COLO668 (cell line): ENCODE data around the gene ESRP2.

Source experiments
- DNase-seq: peaks from one replicate; lab custom pipeline; 2025; ENCODE audit not compliant: unreplicated experiment; lab: John Stamatoyannopoulos, UW

ESRP2 gene

DNA sequence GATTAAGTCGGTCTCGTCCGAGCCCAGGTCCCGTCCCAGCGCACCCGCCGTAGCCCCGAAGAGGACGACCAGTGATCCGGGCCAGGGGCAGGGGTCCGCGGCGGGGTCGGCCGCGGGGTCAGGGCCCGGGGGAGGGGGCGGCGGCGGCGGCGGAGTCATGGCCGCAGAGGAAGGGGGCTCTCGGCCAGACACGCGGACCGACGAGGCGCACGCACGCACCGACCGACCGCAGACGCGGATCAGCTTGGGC lies at the start of gene ESRP2:
TSS of gene ESRP2 (minus strand) at position 241 of the 250 bp plus-strand sequence. CDS start at position 159, 82 bp downstream.
- no peak for DNase-seq

DNA sequence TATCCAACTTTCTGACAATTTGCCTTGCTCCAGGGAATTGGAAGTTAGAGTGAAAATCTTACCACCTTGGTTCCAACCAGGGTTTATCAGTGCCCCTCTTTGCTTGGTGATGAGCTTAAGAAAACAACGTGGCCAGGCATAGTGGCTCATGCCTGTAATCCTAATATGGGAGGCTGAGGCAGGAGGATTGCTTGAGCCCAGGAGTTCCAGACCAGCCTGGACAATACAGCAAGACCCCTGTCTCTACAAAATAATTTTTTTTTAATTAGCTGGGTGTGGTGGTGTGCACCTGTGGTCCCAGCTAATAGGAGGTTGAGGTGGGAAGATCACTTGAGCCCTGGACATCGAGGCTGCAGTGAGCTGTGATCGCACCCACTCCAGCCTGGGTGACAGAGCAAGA lies 49.8 kb upstream of the ESRP2 start:
- no peak for DNase-seq

DNA sequence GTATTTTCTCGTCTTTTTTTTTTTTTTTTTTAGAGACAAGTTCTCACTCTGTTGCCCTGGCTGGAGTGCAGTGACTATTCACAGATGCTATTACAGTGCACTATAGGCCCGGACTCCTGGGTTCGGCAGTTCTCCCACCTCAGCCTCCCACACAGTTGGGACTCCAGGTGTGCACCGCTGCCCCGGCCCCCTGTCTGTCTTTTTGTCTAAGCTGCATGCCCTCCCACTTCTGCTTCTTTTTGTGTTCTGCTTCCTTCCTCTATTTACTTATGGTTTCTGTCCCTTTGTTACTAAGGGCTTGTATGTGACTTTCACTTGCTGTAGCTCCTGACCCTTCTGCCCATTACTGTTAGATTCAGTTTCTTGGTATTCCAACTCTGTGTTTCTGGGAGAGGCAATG lies 48.9 kb upstream of the ESRP2 start:
- DNase-seq, result no peak

DNA sequence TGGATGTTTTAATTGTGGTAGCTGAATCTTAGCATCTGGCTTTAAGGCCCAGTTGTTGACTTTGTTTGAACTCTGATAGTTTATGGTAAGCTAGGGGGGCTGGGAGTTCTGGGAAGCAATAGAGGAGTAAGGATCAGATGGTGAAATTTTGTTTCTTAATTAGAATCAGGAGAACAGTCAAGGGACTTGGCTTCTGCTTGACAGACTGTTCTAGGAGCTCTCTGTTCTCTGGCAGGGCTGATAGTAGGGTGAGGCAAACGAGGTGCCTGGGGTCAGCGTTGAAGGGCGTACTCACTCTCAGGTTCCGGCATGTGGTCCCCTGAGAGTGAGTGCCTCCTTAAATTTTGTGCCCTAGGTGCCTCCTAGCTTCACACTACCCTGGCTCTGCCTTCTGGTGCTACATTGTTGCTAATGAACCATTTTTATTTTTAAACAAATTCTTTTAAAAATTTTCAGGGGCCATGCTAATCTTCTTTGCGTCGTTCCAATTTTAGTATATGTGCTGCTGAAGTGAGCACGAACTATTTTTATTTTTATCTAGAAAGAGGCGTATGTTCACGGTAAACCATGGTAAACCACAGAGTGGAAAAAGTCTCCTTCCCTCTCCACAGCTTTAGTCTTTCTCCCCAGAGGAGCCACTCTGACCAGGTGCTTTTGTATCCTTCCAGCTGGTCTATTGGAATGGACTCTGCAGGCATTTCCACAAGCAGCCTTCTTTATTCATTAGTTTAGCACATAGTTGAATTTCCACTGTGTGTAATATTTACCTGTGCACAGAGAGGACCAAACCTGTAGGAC lies 48.1 kb upstream of the ESRP2 start:
- no peak for DNase-seq

DNA sequence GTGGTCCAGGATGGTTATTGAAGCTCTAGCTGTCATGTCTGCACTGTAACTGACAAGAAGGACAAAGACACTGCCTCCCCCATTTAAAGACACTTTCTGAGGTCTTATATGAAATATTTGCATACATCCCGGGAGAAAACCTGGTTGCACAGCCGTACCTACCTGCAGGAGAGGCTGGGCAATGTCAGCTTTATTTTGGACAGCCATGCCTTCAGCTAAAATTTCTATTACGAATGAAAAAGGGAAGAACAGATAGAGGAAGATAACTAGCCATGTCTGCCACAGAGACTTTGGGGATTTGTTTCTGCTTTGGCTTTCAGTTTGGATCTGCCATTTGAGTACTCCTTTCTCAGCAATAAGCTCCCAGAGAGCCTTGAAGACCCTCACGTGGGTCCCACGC lies 47.4 kb upstream of the ESRP2 start:
- no peak for DNase-seq

DNA sequence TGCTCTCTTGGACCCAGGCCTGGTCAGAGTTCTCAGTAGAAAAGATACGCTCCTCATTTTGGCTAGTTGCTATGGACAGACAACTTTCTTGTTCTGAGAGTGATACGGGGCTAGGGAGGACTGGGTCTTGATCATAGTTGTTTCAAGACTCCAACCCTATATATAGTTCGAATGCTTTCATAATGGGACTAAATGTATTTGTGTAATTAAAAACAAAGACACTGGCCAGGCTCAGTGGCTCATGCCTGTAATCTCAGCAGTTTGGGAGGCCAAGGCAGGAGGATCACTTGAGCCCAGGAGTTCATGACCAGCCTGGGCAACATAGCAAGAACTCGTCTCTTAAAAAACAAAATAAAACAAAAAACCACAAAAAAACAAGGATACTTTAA lies 46.1 kb upstream of the ESRP2 start:
- no peak for DNase-seq

DNA sequence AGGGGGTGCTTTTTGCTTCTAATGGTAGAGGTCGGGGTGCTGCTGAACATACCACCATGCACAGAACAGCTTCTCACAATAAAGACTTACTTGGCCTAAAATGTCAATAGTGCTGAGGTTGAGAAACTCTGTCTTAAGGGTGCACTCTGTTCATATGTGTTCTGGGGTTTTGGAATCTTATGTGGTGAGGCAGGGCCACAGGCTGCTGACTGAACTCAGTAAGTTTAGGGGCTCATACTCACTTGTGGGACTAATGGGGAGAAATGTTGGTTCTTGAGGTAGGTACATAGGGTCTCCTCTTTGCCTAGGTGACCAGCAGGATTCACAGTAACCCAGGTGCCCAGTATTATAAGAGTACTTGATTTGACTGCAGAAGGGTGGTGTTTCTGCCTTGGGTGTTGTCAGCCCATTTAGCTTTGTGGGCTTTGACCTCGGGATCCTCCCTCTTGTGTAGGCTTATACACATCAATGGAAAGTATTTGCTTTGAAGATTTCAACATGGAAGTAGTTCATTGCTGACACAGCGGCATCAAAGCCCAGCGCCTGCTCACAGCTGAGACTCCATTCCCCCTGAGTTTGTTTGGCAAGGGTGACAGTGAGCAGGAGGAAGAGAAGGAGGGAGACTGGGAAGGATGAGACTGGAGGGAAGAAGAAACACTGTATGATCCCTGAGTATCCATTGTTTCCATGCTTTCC lies 45.6 kb upstream of the ESRP2 start:
- DNase-seq, result no peak

DNA sequence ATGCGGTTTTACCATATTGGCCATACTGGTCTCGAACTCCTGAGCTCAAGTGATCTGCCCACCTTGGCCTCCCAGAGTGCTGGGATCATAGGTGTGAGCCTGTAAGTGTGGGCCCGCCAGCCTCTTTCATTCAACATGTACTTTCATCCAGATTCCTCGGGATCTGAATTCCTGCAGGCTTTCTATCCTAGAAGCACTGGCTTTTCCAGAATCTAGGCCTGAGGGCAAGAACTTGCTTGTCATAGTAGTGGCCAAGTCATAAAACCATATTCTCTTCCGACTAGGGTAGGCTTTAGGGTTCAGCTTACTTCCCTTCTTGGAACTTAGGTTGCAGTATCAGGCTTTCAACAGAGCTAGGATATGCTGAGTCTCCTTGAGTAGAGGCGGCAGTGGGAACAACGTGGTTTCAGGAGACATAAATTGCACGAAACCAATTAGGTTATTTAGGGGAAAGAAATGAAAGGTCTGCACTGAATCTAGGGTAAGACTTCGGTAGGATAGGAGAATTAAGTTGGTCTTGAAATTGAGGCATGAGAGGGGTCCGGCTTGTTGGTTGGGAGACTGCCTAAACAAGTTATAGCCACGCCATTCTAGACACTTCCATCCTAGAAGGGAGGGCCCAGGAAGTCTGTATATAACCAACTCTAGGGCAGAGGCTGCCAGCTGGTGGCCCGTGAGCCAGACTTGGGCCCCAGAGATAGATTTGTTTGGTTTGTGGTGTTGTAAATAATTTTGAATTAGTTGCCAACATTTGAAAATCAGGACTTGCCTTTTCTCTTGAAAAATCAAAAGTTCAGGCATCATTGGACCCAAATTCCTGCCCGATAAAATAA lies 44.0 kb upstream of the ESRP2 start:
- DNase-seq, result no peak

DNA sequence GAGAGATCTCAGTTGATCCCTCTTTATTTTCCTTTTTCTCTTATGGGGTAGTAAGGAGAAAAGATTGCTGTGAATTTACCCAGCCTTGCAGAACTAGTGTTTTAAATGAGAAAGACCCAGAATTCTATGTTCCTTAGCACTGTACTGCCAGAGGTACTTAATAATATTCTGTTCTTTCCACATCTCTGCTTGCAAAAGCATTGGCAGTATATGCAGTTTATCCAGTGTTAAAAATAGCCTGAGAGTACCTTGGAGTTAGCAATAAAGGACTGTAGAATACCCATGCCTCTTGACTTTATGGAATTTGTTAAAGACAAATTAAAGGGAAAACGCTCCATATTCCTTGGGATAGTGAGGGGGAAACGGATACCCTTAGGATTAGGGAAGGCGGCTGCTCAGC lies 40.3 kb upstream of the ESRP2 start:
- DNase-seq, result no peak

DNA sequence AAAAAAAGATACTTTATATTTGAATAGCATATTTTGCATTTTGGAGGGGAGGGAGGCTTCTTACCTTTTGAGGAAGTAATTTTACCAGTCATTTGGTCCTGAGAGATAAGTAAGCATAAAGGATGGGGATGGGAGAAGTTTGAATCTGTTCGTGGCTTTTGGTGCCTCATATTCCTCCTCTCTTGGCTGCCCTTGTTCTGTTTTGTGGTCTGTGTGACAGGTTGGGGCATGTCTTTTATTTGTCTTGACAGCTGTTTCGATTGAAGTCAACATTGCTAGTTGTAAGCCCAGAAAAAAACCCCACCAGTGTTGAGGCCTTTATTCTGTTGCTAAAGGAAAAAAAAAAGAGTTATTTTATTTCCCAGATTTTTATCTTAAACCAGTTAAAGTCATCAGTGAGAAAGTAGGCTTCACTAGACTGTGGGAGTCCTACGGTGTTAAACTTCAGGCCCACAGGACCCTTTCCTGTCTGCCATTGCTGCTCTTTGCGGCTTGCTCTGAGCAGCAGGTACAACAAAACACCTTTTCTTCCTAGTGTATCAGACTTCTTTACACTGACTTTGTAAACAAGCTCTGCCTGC lies 39.8 kb upstream of the ESRP2 start:
- peak; percentile 45 for DNase-seq

DNA sequence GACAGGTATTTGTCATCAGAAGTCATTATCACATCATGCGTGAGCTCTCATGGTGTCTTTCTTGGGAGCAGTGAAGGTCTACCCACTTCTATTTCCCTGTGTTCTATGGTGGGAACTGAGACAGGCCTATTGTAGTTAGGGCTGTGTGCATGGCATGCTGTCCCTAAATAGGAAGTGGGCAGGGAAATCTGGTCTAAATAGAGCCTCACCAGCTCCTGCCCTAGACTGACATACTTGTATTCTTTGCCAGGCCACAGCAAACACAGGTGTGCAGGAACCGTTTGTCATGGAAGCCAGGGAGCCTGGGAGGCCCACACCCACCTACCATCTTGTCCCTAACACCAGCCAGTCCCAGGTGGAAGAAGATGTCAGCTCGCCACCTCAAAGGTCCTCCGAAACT lies 38.5 kb upstream of the ESRP2 start:
- no peak for DNase-seq

DNA sequence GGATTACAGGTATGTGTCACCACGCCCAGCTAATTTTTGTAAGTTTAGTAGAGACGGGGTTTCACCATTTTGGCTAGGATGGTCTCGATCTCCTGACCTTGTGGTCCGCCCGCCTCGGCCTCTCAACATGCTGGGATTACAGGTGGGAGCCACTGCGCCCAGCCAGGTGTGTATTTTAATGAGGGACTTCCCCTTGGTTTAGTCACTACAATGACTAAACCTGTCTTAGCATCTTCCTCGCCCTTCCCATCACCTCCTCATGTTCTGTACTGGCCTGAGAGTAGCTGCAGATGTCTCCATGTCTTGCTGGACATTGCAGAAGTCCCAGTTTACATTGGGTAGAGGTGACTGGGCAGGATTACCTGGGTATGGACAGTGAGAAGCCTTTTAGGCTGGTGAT lies 38.0 kb upstream of the ESRP2 start:
- no peak for DNase-seq

DNA sequence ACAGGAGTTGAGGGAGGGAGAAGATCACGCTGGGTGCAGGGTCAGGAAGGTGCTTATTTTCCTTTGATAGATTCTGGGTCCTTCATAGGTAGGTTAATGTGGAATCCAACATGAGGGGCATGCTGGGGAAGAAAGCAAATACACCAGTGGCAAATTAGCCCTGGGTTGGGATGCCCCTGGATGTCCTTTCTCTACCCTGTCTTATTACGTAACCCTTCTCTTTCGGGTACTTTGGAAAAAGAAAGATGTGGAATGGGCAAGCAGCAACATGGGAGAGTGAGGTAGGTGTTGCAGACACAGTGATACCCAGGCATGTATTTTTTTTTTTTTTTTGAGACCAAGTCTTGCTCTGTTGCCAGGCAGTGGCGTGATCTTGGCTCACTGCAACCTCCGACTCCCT lies 37.5 kb upstream of the ESRP2 start:
- no peak for DNase-seq

DNA sequence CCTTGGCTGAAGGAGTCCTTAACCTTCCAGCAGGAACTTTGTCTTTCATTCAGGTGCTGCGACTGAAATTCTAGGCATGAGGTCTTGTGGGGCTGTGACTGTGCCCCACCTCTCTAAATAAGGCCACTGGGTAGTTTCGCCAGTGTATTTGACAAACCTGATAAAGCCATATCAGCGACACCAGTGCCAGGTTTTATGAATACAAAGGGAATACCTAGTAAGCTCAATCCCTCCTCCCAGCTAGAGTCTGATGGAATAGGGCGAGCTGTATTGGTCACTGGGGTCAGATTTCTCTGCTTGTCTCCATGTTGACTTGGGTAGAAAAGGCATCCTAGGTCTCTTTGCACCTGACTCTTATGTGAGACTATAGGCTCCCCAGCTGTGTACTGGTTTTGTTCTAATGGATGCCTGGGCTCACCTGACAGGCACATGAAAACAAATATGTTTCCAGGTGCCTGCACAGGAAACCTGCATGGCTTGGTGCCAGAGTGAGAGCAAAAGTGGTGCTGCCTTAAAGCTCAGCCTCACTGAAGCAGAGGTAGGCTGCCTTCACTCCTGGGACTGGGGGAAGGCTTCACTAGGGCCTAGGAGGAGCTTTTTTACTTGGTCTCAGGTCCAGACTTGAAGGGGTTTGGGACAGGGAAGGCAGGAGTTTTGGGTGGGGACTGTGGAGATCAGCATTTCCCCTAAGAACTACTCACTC lies 36.7 kb upstream of the ESRP2 start:
- peak; percentile 83 for DNase-seq

DNA sequence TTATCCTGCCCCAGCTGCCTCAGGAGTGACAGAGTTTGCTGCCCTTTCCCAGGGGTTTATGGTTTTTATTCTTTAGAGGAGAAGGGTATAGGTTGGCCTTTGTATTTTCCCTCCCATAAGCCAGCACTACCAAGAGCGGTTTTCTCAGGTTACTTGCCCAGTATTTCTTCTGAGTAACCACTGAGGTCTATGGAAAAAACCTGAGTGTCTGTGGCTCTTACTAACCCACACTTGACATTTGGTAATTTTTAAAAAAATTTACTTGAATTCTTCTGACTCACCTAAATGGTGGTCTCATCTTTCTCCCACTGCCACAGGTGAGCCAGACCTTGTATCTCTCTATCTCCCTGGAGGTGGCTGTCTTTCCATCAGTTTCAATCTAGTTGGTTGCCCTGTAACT lies 34.4 kb upstream of the ESRP2 start:
- DNase-seq, result no peak

DNA sequence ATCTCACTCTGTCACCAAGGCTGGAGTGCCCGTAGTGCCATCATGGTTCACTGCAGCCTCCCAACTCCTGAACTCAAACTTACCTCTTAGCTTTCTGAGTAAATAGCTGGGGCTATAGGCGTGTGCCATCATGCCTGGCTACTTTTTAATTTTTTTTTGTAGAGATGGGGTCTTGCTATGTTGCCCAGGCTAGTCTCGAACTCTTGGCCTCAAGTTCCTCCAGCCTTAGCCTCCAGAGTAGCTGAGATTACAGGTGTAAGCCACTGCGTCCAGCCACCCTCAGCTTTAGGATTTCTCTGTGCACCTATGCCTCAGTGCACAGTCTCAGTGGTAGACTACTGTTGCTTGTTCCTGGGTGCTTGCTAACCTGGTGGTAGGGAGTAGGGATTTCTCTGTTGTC lies 33.9 kb upstream of the ESRP2 start:
- DNase-seq, result no peak

DNA sequence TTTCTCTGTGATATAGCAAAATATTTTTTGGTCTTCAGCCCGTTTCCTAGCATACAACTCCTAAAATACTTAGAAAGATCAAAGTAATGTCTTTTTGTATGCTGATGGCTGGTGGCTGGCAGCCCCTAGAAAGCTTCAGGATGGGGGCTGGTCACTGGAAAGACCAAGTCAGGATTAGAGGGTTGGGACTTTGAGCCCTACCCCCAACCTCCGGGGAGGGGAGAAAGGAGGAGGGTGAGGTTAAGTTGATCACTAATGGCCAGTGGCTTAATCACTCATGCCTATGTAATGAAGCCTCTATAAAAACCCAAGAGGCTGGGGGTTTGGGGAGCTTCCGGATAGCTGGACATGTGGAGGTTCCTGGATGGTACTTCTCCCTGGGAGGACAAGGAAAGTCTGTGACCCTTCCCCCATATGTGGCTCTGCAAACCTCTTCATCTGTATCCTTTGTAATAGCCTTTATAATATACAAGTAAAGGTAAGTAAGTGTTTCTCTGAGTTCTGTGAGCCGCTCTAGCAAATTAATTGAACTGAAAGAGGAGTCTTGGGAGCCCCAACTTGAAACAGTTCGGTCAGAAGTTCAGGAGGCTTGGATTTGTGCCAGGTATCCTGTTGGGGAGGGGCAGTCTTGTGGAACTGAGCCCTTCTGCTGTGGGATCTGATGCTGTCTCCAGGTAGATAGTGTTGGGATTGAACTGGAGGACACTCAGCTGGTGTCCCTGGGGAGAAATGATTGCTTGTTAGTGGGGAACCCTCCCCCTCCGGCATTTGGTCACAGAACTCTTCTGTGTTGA lies 31.9 kb upstream of the ESRP2 start:
- peak; percentile 22 for DNase-seq

DNA sequence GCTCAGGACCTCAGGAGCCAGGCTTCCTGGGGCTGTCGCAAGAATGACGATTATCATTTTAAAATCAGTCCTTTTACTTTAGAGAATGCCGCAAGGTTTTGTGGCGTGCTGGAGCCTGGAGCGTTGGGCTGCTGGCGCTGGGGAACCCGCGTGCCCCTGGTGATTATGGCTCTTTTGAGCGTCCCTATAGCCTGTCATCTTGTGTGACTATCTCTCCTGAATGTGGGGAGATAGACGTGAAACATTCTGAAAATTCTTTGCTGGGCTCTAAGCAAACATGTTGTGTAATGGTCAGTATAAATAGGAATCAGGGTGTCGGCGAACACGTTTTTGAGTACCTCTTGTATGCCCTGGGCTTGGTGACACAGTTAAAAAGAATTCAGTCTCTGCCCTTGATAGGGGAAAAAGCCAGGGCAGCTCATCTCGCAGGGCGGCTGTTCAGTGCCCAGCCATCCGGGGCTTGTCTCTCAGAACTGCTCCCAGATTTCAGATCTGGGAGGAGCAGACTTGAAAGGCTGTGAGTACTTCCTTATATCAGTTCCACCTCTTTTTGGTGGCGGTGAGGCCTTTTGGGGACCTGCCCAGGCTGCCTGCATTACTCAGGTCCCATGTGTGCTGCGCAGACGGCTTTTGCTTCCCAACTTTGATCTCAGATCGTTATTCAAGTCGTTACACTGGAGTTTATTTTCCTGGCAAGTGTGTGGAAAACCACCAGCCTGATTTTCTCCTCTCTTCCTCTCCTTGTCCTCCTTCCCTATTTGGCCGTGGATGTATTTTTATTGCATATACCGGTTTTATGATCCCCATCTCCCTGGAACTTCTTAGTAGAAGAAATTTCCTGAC lies 29.4 kb upstream of the ESRP2 start:
- DNase-seq, result peak; percentile 39
